ENCODE results near the gene KLF3.

The KLF3 gene

DNA sequence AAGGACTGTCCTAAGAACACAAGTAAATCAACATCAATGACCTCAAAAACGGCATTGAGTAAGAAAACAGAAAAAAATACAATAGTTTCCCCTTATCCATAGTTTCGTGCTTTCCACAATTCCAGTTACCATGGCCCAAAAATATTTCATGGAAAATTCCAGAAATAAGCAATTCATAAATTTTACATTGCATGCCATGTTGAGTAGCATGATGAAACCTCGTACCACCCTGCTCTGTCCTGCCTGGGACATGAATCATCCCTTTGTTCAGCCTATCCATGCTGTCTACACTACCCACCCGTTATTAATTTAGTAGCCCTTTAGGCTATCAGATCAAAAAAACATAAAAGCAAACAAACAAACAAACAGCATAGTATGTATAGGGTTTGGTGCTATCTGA lies 51.1 kb downstream of the KLF3 start:
- TF ChIP-seq, protein P1, sequence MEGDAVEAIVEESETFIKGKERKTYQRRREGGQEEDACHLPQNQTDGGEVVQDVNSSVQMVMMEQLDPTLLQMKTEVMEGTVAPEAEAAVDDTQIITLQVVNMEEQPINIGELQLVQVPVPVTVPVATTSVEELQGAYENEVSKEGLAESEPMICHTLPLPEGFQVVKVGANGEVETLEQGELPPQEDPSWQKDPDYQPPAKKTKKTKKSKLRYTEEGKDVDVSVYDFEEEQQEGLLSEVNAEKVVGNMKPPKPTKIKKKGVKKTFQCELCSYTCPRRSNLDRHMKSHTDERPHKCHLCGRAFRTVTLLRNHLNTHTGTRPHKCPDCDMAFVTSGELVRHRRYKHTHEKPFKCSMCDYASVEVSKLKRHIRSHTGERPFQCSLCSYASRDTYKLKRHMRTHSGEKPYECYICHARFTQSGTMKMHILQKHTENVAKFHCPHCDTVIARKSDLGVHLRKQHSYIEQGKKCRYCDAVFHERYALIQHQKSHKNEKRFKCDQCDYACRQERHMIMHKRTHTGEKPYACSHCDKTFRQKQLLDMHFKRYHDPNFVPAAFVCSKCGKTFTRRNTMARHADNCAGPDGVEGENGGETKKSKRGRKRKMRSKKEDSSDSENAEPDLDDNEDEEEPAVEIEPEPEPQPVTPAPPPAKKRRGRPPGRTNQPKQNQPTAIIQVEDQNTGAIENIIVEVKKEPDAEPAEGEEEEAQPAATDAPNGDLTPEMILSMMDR (IDR thresholded peaks at IDR 0.05; ENCODE audit: borderline replicate concordance, control extremely low read depth, extremely low read depth, insufficient read depth, missing control alignments) = no peak
- DNase-seq (ENCODE audit: low spot score) = no peak
- in situ Hi-C loops (cut with MboI; ENCODE audit: low sequenced_read_pairs, unreplicated experiment) = no loop called here

DNA sequence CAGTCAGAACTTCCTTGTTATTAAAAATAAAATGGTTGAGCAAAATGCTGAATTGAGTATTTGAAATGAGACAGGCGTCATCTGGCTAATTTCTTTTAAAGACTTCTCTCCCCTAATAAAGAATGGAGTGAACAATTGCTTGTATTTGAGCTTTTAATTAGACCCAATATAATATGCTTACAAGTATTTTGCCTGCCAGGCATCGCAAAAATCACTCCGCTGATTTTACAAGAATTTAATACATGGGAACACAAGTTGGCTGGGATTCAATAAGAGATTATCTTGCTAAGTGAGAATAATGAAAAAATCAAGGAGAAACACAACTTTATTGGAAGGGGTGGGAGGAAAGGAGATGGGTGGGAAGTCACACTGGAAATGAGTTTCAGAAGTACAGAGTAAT lies 52.3 kb downstream of the KLF3 start:
- TF ChIP-seq, protein P1 (IDR thresholded peaks at IDR 0.05; ENCODE audit: borderline replicate concordance, control extremely low read depth, extremely low read depth, insufficient read depth, missing control alignments) = no peak
- in situ Hi-C loops (cut with MboI; ENCODE audit: low sequenced_read_pairs, unreplicated experiment) = no loop called here
- DNase-seq (ENCODE audit: low spot score) = no peak

DNA sequence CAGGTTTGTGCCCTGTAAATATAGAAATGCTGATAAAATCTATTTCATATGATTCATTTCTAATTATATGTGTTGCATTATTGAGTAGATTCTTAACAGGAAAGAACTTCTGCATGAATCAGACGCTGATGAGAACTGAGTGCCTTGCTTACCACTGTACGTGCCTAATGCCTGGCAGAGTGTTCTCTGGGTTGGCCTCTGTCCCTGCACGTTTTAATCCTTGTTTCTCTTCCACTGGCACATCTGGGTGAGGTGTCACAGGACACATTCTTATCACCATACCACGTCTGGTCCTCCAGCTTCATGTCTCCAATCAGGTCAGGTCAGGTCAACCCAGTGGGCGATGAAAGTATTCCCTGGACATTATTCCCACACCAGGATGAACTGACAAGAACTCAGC lies 53.6 kb downstream of the KLF3 start:
- in situ Hi-C loops (cut with MboI; ENCODE audit: low sequenced_read_pairs, unreplicated experiment) = no loop called here
- DNase-seq (ENCODE audit: low spot score) = no peak
- TF ChIP-seq, protein P1 (IDR thresholded peaks at IDR 0.05; ENCODE audit: borderline replicate concordance, control extremely low read depth, extremely low read depth, insufficient read depth, missing control alignments) = no peak

DNA sequence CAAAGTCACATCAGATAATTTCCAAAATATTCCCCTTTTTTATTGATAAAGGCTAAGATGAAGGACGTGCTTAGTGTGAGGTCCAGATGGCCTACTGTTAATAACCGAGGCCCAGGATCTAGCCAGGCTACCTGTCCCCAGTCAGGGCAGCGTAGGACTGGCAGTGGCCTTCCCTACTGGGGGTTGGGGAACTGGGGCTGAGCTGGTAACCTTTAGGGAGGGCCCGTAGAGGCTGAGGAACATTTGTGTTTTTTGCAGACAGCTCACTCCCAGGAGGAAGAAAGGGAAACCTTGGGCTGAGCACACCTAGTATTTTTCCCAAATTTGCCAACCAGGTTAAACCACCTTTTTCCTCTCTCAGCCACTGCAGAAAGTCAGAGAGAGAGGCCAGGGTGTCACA lies 59.1 kb downstream of the KLF3 start:
- TF ChIP-seq, protein P1 (IDR thresholded peaks at IDR 0.05; ENCODE audit: borderline replicate concordance, control extremely low read depth, extremely low read depth, insufficient read depth, missing control alignments) = no peak
- in situ Hi-C loops (cut with MboI; ENCODE audit: low sequenced_read_pairs, unreplicated experiment) = no loop called here
- no peak for DNase-seq (ENCODE audit: low spot score)

DNA sequence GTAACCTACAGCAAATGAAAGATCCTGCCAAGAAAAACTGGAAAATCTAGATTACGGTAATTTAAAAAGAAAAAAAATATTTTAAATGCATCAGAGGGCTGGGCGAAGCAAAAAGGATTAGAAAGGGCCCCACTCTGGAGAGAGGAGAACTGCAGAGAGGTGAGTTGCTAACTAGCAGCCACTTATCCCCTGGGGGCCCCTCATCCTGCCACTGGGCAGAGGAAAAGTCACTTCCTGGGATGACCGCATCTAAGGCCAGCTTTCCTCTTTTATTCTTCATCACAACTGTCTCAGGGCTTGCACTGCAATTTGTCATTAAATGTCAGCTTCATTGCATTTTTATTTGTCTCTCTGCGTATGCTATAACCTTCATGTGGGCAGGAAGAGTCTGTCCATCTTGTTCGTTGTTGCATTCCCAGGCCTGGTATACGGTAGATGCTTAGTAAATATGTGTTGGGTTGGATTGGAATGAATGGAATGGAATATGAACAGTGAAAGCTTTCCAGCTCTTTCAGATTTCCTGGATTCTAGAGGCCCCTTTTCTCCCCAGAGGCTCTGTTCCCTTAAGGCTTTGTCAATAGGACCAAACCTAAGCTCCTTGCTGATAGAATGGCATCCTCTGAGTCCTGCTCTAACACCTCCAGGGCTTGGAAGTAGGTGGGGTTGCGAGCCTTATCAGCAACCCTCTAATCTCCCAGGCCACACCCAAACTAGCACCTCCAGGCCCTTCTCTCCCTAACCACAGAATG lies 59.9 kb downstream of the KLF3 start:
- in situ Hi-C loops (cut with MboI; ENCODE audit: low sequenced_read_pairs, unreplicated experiment) = no loop called here
- no peak for DNase-seq (ENCODE audit: low spot score)
- TF ChIP-seq, protein P1 (IDR thresholded peaks at IDR 0.05; ENCODE audit: borderline replicate concordance, control extremely low read depth, extremely low read depth, insufficient read depth, missing control alignments) = no peak

DNA sequence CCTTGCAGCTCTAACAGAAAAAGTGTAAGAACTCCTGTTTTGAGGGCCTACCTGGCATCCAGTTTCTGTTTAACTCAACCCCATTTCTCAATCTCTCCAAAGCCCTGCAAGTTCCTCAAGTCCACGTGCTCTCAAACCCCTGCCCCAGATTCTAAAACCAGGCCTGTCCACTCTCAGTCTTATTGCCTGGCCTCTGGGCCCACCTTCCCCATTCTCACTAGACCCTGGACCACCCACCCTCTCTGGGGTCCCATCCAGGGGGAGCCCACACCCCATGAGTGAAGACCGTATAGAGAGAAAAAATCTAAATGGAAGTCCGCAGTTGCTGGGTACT lies 60.4 kb downstream of the KLF3 start:
- no peak for DNase-seq (ENCODE audit: low spot score)
- TF ChIP-seq, protein P1 (IDR thresholded peaks at IDR 0.05; ENCODE audit: borderline replicate concordance, control extremely low read depth, extremely low read depth, insufficient read depth, missing control alignments) = no peak
- in situ Hi-C loops (cut with MboI; ENCODE audit: low sequenced_read_pairs, unreplicated experiment) = no loop called here

Measured in GM13976 (cell line).